Esophagus muscularis mucosa (tissue), 3 donors: Measurements from ENCODE around the gene TSPAN7.

Experiments used
- CTCF ChIP-seq, 3 experiments: fragments of 200-600 bp in 2 of 3; fragments of 450-650 bp in 1 of 3; sonication (generic) in 2 of 3; IDR thresholded peaks; one replicate each; pipeline ENCODE4 v1.5.1; 2017 to 2019; ENCODE audit warnings: antibody characterized with exemption in 3 of 3, mild to moderate bottlenecking in 2 of 3, moderate library complexity in 1 of 3
- POLR2A ChIP-seq: fragments of 450-650 bp; IDR thresholded peaks from one replicate; pipeline ENCODE4 v1.6.1; 2017; ENCODE audit warnings: antibody characterized with exemption, moderate library complexity, mild to moderate bottlenecking, low read depth
- POLR2AphosphoS5 ChIP-seq, 2 donors: sonication (generic); formaldehyde crosslinking; IDR thresholded peaks; one replicate each; pipeline ENCODE4 v1.6.1; 2017; ENCODE audit warnings: antibody characterized with exemption in 2 of 2

DNA sequence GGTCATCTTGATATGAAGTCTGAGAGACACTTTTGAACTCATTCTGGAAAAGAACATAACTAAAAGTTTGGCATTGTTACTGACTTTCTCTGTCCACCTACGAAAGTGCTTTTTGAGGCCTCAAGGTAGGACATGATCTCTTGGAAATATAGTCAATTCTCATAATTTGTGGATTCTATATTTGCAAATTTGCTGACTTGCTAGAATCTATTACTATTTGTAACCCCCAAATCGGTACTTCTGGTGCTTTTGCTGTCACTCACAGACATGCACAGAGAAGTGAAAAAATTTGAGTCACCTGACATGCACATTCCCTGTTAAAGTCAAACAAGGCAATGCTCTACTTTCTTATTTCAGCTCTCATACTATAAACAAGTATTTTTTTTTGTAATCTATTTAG, 35.6 kb downstream of the TSPAN7 start:
- TF ChIP-seq POLR2A = no peak
- no peak for TF ChIP-seq CTCF (IDR thresholded peaks at IDR 0.05)
- TF ChIP-seq POLR2AphosphoS5 (IDR thresholded peaks at IDR 0.05) = no peak
